Stimulated activated CD8-positive, alpha-beta memory T cell treated with anti-CD3 and anti-CD28 coated beads, Interleukin-4, amount 100 ng/mL, for 24 hours (primary cell): Measurements from ENCODE around the gene CST7.
"Not testable (repeated sequence)": the region's sequence is repeated elsewhere in the genome, so short reads cannot be mapped to it uniquely, and the experiment has no call there.

Experiments used
- DNase-seq: peaks from one replicate; pipeline ENCODE4 v3.0.0-alpha.2; 2020; ENCODE audit warnings: low read depth

Gene CST7

DNA sequence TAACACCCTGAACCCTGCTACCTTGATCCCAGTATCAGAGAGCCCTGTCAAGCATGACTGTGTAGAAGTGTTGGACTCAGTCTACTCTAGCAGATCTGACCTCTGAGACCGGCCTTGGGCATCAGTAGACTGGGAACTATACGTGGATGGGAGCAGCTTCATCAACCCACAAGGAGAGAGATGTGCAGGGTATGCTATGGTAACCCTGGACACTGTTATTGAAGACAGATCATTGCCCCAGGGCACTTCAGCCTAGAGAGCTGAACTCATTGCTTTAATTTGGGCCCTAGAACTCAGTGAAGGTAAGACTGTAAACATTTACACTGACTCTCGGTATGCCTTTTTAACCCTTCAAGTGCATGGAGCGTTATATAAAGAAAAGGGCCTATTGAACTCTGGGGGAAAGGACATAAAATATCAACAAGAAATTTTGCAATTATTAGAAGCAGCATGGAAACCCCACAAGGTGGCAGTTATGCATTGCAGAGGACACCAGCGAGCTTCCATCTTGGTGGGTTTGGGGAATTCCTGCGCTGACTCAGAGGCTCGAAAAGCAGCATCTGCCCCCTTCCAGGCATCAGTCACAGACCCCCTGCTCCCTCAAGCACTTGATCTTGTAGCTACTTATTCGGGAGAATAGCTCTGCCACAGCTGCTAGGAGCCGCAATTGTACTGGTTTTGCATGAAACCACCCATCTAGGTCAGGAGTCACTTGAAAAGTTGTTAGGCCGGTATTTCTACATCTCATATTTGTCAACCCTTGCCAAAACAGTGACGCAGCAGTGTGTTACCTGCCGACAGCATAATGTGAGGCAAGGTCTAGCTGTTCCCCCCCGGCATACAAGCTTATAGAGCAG lies 19.0 kb upstream of the CST7 start:
- DNase-seq = not testable (repeated sequence)

DNA sequence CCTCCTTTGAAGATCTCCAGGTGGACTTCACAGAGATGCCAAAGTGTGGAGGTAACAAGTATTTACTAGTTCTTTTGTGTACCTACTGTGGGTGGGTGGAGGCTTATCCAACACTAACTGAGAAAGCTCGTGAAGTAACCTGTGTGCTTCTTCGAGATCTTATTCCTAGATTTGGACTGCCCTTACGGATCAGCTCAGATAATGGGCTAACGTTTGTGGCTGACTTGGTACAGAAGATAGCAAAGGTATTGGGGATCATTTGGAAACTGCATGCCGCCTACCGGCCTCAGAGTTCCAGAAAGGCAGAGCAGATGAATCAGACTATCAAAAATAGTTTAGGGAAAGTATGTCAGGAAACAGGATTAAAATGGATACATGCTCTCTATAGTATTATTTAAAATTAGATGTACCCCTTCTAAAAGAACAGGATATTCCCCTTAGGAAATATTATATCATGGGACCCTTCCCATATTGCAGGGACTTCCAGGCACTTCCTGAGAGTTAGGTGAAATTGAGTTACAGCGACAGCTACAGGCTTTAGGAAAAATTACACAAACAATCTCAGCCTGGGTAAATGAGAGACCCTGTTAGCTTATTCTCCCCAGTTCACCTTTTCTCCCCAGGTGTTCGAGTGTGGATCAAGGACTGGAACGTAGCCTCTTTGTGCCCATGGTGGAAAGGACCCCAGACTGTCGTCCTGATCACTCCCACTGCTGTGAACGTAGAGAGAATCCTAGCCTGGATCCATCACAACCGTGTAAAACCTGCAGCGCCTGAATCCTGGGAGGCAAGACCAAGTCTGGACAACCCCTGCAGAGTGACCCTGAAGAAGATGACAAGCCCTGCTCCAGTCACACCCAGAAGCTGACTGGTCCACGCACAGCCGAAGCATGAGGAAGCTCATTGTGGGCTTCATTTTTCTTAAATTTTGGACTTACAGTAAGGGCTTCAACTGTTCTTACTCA lies 18.1 kb upstream of the CST7 start:
- DNase-seq = not testable (repeated sequence)

DNA sequence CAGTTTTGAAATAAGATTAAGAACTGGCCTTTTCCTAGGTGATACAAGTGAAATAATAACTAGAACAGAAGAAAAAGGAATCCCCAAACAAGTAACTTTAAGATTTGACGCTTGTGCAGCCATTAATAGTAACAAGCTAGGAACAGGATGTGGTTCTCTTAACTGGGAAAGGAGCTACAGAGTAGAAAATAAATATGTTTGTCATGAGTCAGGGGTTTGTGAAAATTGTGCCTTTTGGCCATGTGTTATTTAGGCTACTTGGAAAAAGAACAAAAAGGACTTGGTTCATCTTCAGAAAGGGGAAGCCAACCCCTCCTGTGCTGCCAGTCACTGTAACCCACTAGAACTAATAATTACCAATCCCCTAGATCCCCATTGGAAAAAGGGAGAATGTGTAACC lies 17.2 kb upstream of the CST7 start:
- DNase-seq = not testable (repeated sequence)

DNA sequence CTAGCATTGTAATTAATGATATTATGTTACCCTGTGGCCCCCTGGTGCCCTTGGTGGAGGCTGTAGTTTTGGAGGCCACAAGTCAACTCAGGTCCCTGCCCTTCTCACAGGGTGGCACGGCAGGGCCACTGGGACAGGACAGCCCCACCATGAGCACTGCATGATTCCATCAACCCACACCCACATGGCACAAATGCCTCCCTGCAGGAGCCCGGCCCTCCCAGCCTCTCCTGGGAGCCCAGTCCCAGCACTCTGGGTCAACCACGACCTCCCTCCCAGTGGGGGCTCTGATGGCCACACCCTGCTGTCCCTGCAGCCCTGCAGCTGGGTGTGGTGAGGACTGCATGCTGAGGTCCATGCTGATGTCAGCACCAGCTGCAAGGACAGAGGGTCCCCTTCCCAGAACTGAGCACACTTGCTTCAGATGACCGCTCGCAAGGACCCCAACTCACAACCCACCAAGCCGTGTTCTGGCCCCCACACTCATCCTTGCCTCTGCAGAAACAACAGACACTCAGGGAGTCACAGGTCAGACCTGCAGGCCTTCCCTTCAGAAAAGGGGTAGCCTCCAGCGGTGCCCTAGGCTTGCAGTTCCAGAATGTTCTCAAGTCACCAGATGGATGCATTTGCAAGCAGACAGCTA lies 15.7 kb upstream of the CST7 start:
- DNase-seq = no peak

DNA sequence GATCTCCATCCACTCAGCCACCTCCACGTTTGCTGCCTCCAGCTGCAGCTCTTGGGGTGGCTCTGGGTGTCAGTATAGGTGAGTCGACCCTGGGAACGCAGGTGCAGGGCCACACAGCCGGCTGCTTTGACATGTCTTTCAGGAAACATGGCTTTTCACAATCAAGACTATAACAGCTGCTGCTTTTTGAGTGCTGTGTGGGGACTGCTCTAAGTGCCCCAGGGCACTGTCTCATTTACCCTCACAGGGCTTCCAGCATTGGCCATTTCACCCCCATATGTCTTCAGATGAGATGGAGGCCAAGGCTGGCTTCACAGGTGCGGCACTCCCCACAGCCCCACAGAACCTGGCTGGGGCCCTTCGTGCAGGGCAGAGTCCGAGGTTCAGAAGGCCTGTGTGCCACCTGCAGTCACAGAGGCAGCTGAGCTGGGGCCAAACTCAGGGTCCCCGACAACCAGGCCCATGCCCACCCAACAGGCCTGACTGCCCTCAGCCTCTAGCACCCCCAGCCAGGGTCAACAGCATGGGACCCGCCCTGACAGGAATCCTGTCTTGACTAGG lies 14.9 kb upstream of the CST7 start:
- no peak for DNase-seq

DNA sequence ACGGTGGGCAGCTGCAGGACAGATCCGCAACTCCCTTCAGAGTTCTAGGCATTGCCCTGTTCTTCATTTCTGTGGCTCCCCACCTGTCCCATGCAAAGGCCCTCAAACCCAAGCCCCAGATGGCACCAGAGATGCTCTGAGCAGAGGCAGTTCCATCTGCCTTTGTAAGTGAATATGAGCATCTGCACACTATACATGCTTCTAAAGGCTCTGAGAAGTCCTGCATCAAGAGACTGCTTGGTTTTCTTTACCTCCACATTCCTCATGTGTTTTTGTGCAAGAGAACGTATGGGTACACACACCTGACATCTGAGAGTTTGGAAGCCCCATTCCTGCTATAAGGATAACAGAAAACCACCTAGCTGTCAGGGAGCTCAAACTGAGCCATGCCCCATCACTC lies 14.4 kb upstream of the CST7 start:
- DNase-seq = no peak

DNA sequence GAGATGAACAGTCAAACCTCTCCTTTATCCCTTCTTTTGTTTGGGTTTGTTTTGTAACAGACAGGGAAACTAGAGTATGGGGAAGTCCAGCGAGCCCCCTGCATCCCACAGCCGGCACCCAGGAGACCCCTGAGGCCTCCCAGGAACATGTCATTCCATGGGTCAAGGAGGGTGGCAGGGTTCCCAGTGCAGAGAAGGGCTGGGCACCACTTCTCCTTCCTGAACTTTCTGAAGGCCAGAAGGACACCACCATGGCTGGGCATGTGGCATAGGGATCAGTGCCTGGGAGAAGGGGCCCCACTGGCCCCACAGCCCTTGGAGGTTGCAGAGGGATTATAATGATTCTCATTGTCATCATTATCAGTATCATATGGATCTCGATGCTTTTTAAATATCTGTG lies 13.9 kb upstream of the CST7 start:
- no peak for DNase-seq

DNA sequence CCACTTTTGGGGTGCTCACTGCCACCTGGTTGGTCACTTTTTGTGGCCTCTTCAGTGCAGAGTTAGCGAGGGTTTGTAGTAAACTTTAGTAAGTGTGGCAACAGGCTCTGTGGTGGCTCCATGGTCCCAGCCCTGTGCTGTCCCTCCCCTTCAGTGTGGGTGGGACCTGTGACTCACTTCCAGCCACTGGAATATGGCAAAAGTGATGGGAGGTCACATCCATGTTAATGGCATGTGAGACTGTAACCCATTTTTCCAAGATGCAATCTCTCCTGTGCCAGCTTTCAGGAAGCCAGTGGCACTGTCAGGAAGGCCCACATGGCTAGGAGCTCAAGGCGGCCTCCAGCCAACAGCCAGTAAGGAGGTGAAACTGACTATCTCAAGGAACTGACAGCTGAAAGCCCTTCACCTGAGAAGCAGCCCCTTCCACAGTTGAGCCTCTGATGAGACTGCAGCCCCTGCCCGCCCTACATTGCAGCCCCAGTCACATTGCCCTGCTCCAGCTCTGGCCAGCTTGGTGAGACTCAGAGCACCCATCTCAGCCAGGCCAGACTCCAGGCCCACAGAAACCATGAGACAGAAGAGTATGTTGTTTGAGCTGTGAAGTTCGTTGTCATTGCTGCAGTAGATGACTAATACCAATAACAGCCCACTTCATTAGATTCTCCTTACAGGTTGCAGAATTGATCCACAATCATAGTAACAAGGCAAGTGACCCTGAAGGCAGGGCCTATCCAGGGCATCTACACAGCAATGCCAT lies 13.1 kb upstream of the CST7 start:
- DNase-seq = no peak

DNA sequence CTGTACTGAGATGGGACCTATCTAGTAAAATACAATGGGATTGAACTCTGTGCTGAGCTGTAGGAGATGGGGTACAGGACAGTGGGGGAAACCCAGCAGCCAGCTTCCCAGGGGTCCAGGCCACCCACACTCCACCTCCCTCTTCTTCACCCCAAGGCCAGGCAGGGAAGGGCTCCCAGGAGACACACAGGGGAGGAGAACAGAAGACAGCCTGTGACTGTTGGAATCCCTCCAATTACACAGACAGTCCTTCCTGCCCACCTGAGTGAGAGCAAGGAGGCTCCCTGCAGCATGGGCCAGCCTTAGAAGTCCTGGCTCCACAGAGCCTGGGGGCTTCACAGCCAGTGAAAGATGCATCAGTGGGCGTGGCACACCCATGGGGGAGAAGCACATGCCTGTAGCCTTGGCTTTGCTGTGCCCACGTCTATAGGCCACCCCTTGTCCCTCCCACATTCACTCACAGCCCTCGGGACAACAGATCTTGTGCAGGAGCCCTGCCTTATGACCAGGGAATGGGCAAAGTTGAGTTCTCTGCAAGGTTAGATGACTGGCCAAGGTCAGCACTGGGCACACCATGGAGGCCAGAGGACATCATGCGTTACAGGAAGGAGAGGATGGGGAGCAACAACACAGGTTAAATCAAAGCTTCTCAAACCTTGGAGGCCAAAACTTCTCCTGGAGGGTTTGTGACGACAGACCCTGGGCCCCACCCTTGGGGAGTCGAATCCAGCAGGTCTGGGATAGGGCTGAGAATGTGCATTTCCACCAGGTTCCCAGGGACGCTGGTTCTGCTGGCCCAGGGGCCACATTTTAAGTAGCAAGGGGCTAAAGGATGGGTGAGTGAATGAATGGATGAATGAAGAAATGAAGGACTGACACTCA lies 12.3 kb upstream of the CST7 start:
- no peak for DNase-seq

DNA sequence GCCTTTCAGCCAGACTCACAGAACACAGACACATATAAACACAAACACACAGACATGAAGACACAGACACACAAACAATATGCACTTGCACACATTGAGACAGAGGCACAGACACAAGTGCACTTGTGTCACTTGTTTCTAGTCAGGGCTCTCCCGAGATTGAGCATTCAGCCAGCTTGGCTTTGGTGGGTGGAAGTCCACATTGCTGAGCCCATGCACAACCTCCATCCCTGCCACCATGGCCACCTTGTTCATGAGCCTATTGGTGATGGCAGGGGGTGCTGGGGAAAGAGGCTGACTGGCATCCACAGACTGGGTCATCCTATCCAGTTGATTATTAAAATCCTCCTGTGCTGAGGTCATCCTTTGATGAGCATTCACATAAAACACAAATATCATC lies 11.5 kb upstream of the CST7 start:
- DNase-seq = no peak

DNA sequence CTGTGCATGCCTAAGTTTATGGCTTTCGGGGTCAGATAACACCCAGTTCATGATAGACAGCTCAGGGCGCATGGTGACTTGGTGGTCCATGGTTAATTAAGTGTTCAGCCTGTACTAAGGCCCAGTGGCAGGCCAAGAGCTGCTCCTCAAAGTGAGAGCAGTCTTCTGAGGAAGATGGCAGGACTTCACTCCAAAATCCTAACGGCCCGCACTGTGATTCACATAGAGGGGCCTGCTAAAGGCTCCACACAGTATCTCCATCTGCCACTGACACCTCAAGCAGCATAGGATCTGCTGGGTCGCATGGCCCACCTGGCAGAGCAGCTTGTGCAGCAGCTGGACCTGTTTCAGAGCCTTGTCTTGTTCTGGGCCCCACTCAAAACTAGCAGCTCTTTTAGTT lies 10.6 kb upstream of the CST7 start:
- DNase-seq = no peak

DNA sequence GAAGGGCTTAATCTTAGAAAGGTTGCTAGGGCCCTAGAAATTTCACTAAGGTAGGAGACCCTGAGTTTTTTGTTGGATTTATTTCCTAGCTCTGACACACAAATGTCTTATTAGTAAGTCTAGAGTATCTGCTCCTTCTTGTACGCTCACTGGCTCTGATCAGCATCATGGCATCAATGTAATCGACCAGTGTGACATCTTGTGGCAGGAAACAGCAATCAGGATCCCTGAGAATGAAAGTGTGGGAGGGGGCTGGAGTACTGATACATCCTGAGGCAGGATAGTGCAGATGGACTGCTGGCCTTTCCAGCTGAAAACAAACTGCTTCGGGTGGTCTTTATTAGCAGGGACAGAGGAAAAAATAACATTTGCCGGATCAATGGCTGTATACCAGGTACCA lies 10.0 kb upstream of the CST7 start:
- DNase-seq = no peak

DNA sequence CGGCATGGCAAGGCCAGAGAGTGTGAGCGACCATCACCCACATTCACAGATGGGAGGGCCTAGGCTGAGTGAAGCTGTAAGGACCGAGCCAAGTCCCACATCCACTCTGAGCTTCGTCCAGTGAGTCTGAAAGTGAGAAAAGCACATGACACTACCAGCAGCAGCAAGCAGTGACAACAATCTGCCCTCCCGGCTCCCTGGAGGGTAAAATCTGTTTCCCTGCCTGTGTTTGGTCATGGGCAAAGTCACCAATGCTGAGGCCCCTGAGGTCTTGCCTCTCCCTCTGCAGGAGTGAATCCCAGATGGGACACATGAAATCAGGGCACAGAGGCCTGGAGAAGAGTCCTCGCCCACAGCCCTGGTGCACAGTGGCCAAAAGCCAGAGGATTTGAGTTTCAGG lies 6.4 kb upstream of the CST7 start:
- no peak for DNase-seq

DNA sequence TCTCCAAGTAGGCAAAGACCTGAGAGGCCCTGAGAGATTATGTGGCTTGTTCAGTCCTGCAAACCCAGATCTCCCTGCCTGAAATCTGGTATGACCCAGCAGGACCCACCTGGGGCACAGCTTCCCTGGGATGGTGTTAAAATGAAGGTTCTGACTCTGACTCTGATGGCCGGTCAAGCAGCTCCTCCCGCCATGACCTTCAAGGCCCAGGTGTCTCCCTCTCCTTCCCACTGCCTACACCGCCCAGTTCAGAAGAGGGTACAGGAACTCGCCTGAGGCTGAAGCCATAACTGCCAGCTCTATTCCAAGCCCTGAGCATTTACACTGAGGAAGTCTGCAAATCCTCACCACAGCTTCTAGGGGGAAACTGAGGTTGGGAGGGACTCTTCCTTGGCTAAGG lies 5.9 kb upstream of the CST7 start:
- DNase-seq = no peak

DNA sequence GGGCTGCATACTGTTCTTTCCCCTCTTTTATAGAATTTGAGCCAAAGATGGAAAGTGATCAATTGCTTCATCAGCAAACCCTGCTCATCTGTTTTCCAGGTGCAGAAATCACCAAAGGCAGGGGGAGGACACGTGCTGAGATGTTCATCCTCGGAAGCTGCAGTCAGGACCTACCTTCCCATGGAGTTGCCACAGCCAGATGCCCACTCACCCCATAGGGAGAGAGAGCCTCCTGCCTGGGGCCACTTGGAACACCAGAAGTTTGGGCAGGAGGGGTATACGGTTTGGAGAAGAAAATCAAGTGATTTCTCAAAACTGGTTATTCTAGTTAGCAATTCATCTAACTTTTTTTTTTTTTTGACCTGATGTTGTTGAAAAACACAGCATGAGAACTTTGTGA lies 5.3 kb upstream of the CST7 start:
- DNase-seq = no peak

DNA sequence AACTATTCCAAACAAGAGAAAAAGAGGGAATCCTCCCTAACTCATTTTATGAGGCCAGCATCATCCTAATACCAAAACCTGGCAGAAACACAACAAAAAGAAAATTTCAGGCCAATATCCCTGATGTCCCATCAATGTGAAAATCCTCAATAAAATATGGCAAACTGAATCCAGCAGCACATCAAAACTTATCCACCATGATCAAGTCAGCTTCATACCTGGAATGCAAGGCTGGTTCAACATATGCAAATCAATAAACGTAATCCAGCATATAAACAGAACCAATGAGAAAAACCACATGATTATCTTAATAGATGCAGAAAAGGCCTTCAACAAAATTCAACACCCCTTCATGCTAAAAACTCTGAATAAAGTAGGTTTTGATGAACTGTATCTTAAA lies 2.7 kb upstream of the CST7 start:
- DNase-seq = not testable (repeated sequence)

DNA sequence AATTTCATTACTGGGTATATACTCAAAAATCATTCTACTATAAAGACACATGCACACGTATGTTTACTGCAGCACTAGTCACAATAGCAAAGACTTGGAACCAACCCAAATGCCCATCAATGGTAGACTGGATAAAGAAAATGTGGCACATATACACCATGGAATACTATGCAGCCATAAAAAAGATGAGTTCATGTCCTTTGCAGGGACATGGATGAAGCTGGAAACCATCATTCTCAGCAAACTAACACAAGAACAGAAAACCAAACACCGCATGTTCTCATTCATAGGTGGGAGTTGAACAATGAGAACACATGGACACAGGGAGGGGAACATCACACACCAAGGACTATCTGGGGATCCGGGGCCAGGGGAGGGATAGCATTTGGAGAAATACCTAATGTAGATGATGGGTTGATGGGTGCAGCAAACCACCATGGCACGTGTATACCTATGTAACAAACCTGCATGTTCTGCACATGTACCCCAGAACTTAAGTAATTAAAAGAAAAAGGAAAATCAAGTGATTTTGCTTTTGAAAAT lies 602 bp upstream of the CST7 start:
- DNase-seq = not testable (repeated sequence)

DNA sequence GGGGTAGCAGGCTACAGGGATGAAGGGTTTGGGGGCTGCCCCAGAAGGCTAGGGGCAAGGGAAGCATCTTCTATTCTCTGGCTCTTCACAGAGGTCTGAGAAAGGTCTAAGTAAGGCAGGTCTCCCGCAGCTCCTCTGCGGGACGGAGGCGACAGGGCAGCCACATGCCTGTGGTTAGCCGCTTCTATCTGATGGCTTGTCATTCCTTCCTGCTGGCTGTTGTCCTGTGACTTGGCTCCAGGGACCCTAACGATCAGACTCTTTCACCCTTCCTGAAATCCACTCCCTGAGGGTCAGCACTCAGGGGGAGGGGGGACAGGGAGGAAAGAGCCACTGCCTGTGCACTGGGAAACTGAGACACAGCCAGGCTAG lies 673 bp downstream of the CST7 start:
- DNase-seq = no peak

DNA sequence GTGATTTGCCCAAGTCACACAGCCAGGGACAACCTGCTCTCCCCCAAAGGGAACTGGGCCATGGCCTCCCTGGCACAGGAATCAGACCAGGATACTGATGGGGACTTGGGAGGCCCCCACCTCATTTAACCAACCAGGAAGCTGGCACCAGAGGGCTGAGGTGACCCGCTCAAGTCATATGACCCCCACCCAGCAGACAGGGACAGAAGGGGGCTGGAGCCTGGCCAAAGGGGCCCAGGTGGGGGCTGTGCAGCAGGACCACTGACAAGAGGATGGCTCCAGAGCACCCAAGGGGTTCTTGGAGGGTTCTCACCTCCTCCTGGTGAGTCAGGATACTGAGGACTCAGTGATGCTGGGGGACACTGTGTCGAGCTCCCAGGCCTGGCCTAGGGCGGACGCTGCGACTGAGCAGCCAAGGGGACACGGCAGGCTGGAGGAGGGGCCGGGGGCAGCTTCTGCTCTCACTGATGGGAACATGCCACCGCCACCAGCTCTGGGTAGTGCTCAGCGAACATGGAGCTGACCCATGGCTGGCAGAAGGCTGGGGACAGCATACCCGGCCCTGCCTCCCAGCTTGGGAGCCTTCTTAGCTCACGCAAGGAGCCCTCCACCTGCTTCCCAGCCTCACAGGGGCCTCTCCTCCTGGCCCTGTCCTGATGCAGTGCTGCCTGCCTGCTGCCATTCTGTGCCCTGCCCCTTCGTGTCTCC lies 1.2 kb downstream of the CST7 start:
- DNase-seq = no peak
